Parathyroid adenoma (tissue), 2 donors: ENCODE results near the gene JMJD4.

Source experiments
- H2AFZ ChIP-seq: fragments of 300-600 bp; sonication (generic); one replicate; pipeline ENCODE4 v1.7.0; 2017; ENCODE audit warnings: antibody characterized with exemption, mild to moderate bottlenecking
- H3K27ac ChIP-seq: fragments of 300-600 bp; sonication (generic); one replicate; pipeline ENCODE4 v1.7.0; 2017
- H3K27me3 ChIP-seq: fragments of 300-600 bp; sonication (generic); one replicate; pipeline ENCODE4 v1.7.0; 2017; ENCODE audit warnings: low read length; ENCODE audit not compliant: control insufficient read depth, insufficient read depth
- H3K36me3 ChIP-seq: fragments of 300-600 bp; sonication (generic); one replicate; pipeline ENCODE4 v1.7.0; 2017; ENCODE audit warnings: low read length; ENCODE audit not compliant: control insufficient read depth, insufficient read depth
- H3K4me1 ChIP-seq: fragments of 300-600 bp; sonication (generic); one replicate; pipeline ENCODE4 v1.7.0; 2017; ENCODE audit warnings: control low read depth
- H3K4me2 ChIP-seq: fragments of 300-600 bp; sonication (generic); one replicate; pipeline ENCODE4 v1.7.0; 2017; ENCODE audit warnings: low read length
- H3K4me3 ChIP-seq: fragments of 300-600 bp; sonication (generic); one replicate; pipeline ENCODE4 v1.7.0; 2017; ENCODE audit warnings: low read depth, low read length
- H3K79me2 ChIP-seq: fragments of 300-600 bp; sonication (generic); one replicate; pipeline ENCODE4 v1.7.0; 2017; ENCODE audit warnings: control low read depth
- H3K9ac ChIP-seq: fragments of 300-600 bp; sonication (generic); one replicate; pipeline ENCODE4 v1.7.0; 2017; ENCODE audit warnings: mild to moderate bottlenecking
- H3K9me3 ChIP-seq: fragments of 300-600 bp; sonication (generic); one replicate; pipeline ENCODE4 v1.7.0; 2017; ENCODE audit warnings: low read length; ENCODE audit not compliant: control insufficient read depth
- CTCF ChIP-seq: fragments of 300-600 bp; sonication (generic); IDR thresholded peaks from one replicate; pipeline ENCODE4 v1.7.0; 2017; ENCODE audit warnings: antibody characterized with exemption, mild to moderate bottlenecking
- donor health status: primary hyperparathyroidism.

The JMJD4 gene

GRCh38 chr1:227732586-227733308 is 2.4 kb downstream of the JMJD4 start:
- Histone ChIP-seq H3K4me3 (no peak overlapping the region), H3K79me2 (peaks cover 12% of the 10 kb centered on the region), H3K27me3 (no peaks in the 10 kb centered on the region), H3K4me2 (no peak overlapping the region), H3K9me3 (no peaks in the 10 kb centered on the region), H3K36me3 (no peaks in the 10 kb centered on the region), H3K9ac (no peak overlapping the region), H2AFZ (no peak overlapping the region), H3K4me1 (peaks cover 13% of the 10 kb centered on the region), H3K27ac (no peak overlapping the region)
- no peak for TF ChIP-seq CTCF

DNA sequence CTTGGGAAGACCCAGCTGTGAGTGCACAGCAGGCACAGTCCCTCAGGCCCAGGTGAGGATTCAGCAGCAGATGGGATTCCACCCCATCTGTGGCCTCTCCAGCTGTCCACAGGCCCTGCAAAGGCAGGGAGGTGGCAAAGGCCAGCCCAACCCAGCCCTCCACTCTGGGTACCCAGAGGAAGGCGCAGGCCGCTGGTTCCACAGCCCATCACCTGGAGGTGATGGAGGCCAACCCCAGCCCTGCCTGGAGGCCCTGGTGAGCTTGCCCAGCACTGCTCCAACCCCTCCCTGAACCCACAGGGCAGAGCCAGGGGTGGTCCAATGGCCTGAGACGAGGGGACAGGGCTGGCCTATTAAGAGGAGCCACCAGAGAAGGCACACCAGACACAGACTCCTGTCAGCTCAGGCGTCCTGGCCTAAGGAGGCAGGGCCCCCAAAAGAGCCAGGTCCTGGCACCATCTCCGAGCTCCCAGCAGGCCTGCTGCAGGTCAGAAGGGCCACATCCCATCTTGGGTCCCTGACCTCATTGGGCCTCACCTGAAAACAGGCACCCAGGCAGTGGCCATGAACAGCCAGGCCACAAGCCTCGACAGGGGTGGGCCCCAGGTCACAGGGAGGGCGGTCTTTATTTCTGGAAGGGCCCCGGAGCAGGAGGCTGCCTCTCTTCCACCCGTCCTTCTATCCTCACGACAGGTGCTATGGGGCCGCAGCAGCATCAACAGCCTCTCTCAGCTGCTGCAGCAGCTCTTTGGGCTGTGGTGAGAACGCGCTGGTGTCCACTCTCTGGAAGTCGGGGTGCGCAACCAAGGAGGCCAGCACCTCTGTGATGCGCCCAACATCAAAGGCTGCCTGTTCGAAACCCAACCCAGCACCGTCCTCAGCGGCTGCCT is 3.2 kb downstream of the JMJD4 start:
- Histone ChIP-seq H2AFZ (no peak overlapping the region), H3K9ac (no peak overlapping the region), H3K9me3 (no peaks in the 10 kb centered on the region), H3K79me2 (peaks cover 6% of the 10 kb centered on the region), H3K4me1 (peaks cover 13% of the 10 kb centered on the region), H3K4me3 (no peak overlapping the region), H3K4me2 (no peak overlapping the region), H3K36me3 (no peaks in the 10 kb centered on the region), H3K27me3 (no peaks in the 10 kb centered on the region), H3K27ac (no peak overlapping the region)
- no peak for TF ChIP-seq CTCF

- Histone ChIP-seq H3K27ac (no peak overlapping the region), H3K79me2 (peaks cover 5% of the 10 kb centered on the region), H3K36me3 (no peaks in the 10 kb centered on the region), H2AFZ (no peak overlapping the region), H3K4me3 (no peak overlapping the region), H3K9ac (no peak overlapping the region), H3K27me3 (no peaks in the 10 kb centered on the region), H3K4me1 (peaks cover 13% of the 10 kb centered on the region), H3K9me3 (no peaks in the 10 kb centered on the region), H3K4me2 (no peak overlapping the region)
- TF ChIP-seq CTCF, result no peak
These were observed 3.8 kb downstream of the JMJD4 start for GRCh38 chr1:227731241-227731677.

GRCh38 chr1:227730630-227731151 is 4.4 kb downstream of the JMJD4 start:
- H2AFZ ChIP-seq, result no peak overlapping the region
- no peaks in the 10 kb centered on the region for H3K27me3 ChIP-seq
- H3K27ac ChIP-seq, result no peak overlapping the region
- H3K9me3 ChIP-seq, result no peaks in the 10 kb centered on the region
- H3K79me2 ChIP-seq, result peaks cover 2% of the 10 kb centered on the region
- no peaks in the 10 kb centered on the region for H3K36me3 ChIP-seq
- no peak overlapping the region for H3K4me3 ChIP-seq
- no peak overlapping the region for H3K4me2 ChIP-seq
- no peak overlapping the region for H3K9ac ChIP-seq
- TF ChIP-seq CTCF, result no peak
- H3K4me1 ChIP-seq, result peaks cover 13% of the 10 kb centered on the region
